ENCODE results near the gene SNAP47.

Gene SNAP47

GRCh38 chr1:227778401-227778947 lies 43.2 kb downstream of the SNAP47 start:
- no peak overlapping the region for H3K4me3 Mint-ChIP-seq
- peaks cover 22% of the 10 kb centered on the region for H3K36me3 Mint-ChIP-seq (ENCODE audit: low read depth)
- no peak for DNase-seq
- no peaks in the 10 kb centered on the region for H3K27me3 Mint-ChIP-seq (ENCODE audit: low read depth, poor library complexity)
- peaks cover 11% of the 10 kb centered on the region for H3K4me1 Mint-ChIP-seq
- no peak for TF ChIP-seq CTCF (IDR thresholded peaks at IDR 0.05)
- H3K27ac Mint-ChIP-seq = no peak overlapping the region
- no peaks in the 10 kb centered on the region for H3K9me3 Mint-ChIP-seq

- peaks cover 2% of the 10 kb centered on the region for H3K27me3 Mint-ChIP-seq (ENCODE audit: low read depth, poor library complexity)
- H3K4me3 Mint-ChIP-seq = no peak overlapping the region
- no peak overlapping the region for H3K27ac Mint-ChIP-seq
- no peak for TF ChIP-seq CTCF (IDR thresholded peaks at IDR 0.05)
- H3K4me1 Mint-ChIP-seq = peaks cover 10% of the 10 kb centered on the region
- no peak for DNase-seq
- H3K36me3 Mint-ChIP-seq (ENCODE audit: low read depth) = peaks cover 22% of the 10 kb centered on the region
- no peaks in the 10 kb centered on the region for H3K9me3 Mint-ChIP-seq
Measured at GRCh38 chr1:227779021-227779441, 43.8 kb downstream of the SNAP47 start.

DNA sequence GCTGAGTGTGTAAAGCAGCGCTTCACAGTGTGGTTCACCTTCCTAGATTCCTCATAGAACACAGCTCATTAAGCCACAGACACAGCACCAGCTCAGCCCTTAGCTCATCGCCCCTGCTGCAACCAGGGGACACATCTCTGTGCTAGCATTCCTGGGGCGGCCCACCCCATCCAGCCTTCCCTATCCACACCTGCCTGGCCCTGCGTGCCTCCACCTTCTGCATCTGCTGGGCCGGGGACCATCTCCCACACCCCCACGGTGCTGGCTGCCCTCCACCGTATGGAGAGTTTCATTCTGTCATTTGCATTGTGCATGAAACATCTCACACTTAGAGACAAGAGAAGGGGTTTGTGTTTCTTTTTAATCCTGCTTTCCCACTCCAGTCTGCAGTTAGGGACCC lies 44.5 kb downstream of the SNAP47 start:
- no peak for TF ChIP-seq CTCF (IDR thresholded peaks at IDR 0.05)
- H3K27ac Mint-ChIP-seq = no peak overlapping the region
- no peak for DNase-seq
- peaks cover 22% of the 10 kb centered on the region for H3K36me3 Mint-ChIP-seq (ENCODE audit: low read depth)
- no peak overlapping the region for H3K4me3 Mint-ChIP-seq
- H3K4me1 Mint-ChIP-seq = peaks cover 6% of the 10 kb centered on the region
- H3K27me3 Mint-ChIP-seq (ENCODE audit: low read depth, poor library complexity) = peaks cover 7% of the 10 kb centered on the region
- no peaks in the 10 kb centered on the region for H3K9me3 Mint-ChIP-seq

- H3K27ac Mint-ChIP-seq = no peak overlapping the region
- TF ChIP-seq CTCF (IDR thresholded peaks at IDR 0.05) = no peak
- no peaks in the 10 kb centered on the region for H3K4me1 Mint-ChIP-seq
- peaks cover 14% of the 10 kb centered on the region for H3K27me3 Mint-ChIP-seq (ENCODE audit: low read depth, poor library complexity)
- no peak for DNase-seq
- peaks cover 22% of the 10 kb centered on the region for H3K36me3 Mint-ChIP-seq (ENCODE audit: low read depth)
- no peaks in the 10 kb centered on the region for H3K9me3 Mint-ChIP-seq
- H3K4me3 Mint-ChIP-seq = no peak overlapping the region
Measured at GRCh38 chr1:227780101-227781044, 45.1 kb downstream of the SNAP47 start.

DNA sequence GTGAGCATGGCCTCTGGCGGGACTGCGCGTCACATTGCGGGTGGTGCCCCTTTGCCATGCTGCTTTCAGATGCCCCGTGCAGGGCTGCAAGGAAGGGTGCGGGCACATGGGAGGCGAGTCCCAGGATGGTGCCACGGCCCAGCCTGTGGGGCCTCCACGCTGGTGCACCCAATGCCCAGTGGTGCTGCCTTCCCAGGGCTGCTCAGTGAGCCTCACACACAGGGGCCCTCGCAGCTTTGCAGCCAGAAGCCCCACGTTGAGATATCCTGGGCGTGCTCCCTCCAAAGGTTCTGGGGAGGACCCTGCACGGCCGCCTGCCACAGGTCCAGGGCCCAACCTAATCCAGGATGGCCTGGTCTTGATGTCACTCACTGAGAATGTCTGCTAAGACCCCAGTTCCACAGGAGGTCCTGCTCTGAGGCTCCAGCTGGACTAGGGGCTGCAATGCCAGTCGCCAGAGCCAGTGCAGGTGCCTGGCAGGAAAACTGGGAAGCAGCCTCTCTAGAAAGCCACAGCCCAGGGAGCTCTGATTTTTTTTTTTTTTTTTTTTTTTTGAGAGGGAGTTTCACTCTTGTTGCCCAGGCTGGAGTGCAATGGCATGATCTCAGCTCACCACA lies 46.2 kb downstream of the SNAP47 start:
- no peak for DNase-seq
- H3K4me1 Mint-ChIP-seq = no peaks in the 10 kb centered on the region
- H3K4me3 Mint-ChIP-seq = no peak overlapping the region
- no peaks in the 10 kb centered on the region for H3K9me3 Mint-ChIP-seq
- peaks cover 24% of the 10 kb centered on the region for H3K27me3 Mint-ChIP-seq (ENCODE audit: low read depth, poor library complexity)
- no peak for TF ChIP-seq CTCF (IDR thresholded peaks at IDR 0.05)
- peaks cover 19% of the 10 kb centered on the region for H3K36me3 Mint-ChIP-seq (ENCODE audit: low read depth)
- H3K27ac Mint-ChIP-seq = no peak overlapping the region
